HFFc6 (cell line): ENCODE data around the gene ZNF574. TPM values are rescaled to one million over a fixed set of nuclear protein-coding genes. Genes with fewer than 3 reads are reported as not detected.

ENCODE experiments used
- DNase-seq: peaks from one replicate; pipeline ENCODE4 v3.0.0-alpha.2; 2018
- H3K27ac Mint-ChIP-seq: 2 replicates; pipeline ENCODE4 v1.8.0; 2020; ENCODE audit warnings: mild to moderate bottlenecking, mixed read lengths
- H3K27me3 Mint-ChIP-seq: 2 replicates; pipeline ENCODE4 v1.8.0; 2021; ENCODE audit warnings: mild to moderate bottlenecking, moderate library complexity, mixed read lengths; ENCODE audit not compliant: insufficient read depth
- H3K36me3 Mint-ChIP-seq: 2 replicates; pipeline ENCODE4 v1.8.0; 2021; ENCODE audit warnings: low read depth, mixed read lengths
- H3K4me1 Mint-ChIP-seq: 2 replicates; pipeline ENCODE4 v1.8.0; 2020; ENCODE audit warnings: low read depth, mixed read lengths
- H3K4me3 Mint-ChIP-seq: 2 replicates; pipeline ENCODE4 v1.8.0; 2020; ENCODE audit warnings: mild to moderate bottlenecking, moderate library complexity, mixed read lengths
- H3K9me3 Mint-ChIP-seq: 2 replicates; pipeline ENCODE4 v1.8.0; 2020; ENCODE audit warnings: mild to moderate bottlenecking, mixed read lengths
- CTCF ChIP-seq: fragments of 200-600 bp; sonication (generic); IDR thresholded peaks from 2 replicates; pipeline ENCODE4 v1.5.0; 2021; ENCODE audit warnings: antibody characterized with exemption, mild to moderate bottlenecking
- total RNA-seq, 6 experiments: library from RNA; stranded (reverse); fragmentation: NEBNext Ultra II Directional; extraction: Animal tissue kit (Norgen Biotek cat#: 25700); gene quantifications; 2 replicates in 1 of 6; 3 replicates in 5 of 6; pipeline ENCODE4 v1.2.3, GENCODE V29; 2021

ZNF574 gene
- total RNA-seq, 6 experiments from 2014 or later: 14.0 to 16.5 (median 15.1) TPM

GRCh38 chr19:42125536-42125935 is 49.6 kb downstream of the ZNF574 start:
- H3K4me3 Mint-ChIP-seq: no peak overlapping the region
- H3K27ac Mint-ChIP-seq: no peak overlapping the region
- peaks cover 2% of the 10 kb centered on the region; the same call in 1 of the 2 replicates for H3K27me3 Mint-ChIP-seq
- H3K4me1 Mint-ChIP-seq: peaks cover 71% of the 10 kb centered on the region
- peaks cover 5% of the 10 kb centered on the region; the same call in 1 of the 2 replicates for H3K36me3 Mint-ChIP-seq
- no peaks in the 10 kb centered on the region for H3K9me3 Mint-ChIP-seq
- DNase-seq: no peak
- TF ChIP-seq CTCF: no peak

GRCh38 chr19:42126574-42126973 is 50.6 kb downstream of the ZNF574 start:
- Mint-ChIP-seq H3K4me3 (no peak overlapping the region), H3K27ac (peak overlapping the region; percentile 63; the same call in 1 of the 2 replicates), H3K36me3 (peaks cover 5% of the 10 kb centered on the region; the same call in 1 of the 2 replicates), H3K27me3 (peaks cover 2% of the 10 kb centered on the region; the same call in 1 of the 2 replicates), H3K4me1 (peaks cover 70% of the 10 kb centered on the region), H3K9me3 (no peaks in the 10 kb centered on the region)
- no peak for TF ChIP-seq CTCF
- no peak for DNase-seq

- no peak for TF ChIP-seq CTCF
- peak; percentile 19 for DNase-seq
- Mint-ChIP-seq H3K9me3 (no peaks in the 10 kb centered on the region), H3K36me3 (peaks cover 2% of the 10 kb centered on the region; the same call in 1 of the 2 replicates), H3K27ac (peak overlapping the region; percentile 62), H3K27me3 (peaks cover 2% of the 10 kb centered on the region; the same call in 1 of the 2 replicates), H3K4me3 (peak overlapping the region; percentile 37), H3K4me1 (peaks cover 65% of the 10 kb centered on the region)
Observed at GRCh38 chr19:42129399-42130253, 53.7 kb downstream of the ZNF574 start.

GRCh38 chr19:42130254-42130573 is 54.2 kb downstream of the ZNF574 start:
- peaks cover 2% of the 10 kb centered on the region; the same call in 1 of the 2 replicates for H3K27me3 Mint-ChIP-seq
- peak overlapping the region; percentile 10 for H3K27ac Mint-ChIP-seq
- H3K9me3 Mint-ChIP-seq: no peaks in the 10 kb centered on the region
- H3K4me1 Mint-ChIP-seq: peaks cover 65% of the 10 kb centered on the region
- peak overlapping the region; percentile 44 for H3K4me3 Mint-ChIP-seq
- no peaks in the 10 kb centered on the region for H3K36me3 Mint-ChIP-seq
- TF ChIP-seq CTCF: no peak
- no peak for DNase-seq

Other genes starting within 250 kb of the ZNF574 start
- not detected for gene LYPD4, start 231.5 kb upstream of the ZNF574 start, total RNA-seq
- gene DMRTC2, start 231.1 kb upstream of the ZNF574 start, total RNA-seq: not detected
- gene RPS19, start 215.9 kb upstream of the ZNF574 start, total RNA-seq: 1,000 to 10,000 TPM; 2,312 to 2,495 (median 2,438) TPM
- under 1 TPM in 4 of 6 experiments, not detected in 2; 0.23 to 0.62 (median 0.35) TPM for gene CD79A, start 198.9 kb upstream of the ZNF574 start, total RNA-seq
- gene ARHGEF1, start 193.0 kb upstream of the ZNF574 start, total RNA-seq: 10 to 100 TPM; 63.8 to 73.3 (median 68.2) TPM
- gene ERFL, start 147.7 kb upstream of the ZNF574 start, total RNA-seq: under 1 TPM in 4 of 6 experiments, not detected in 2; 0.09 to 0.17 (median 0.12) TPM
- 100 to 1,000 TPM; 245 to 349 (median 258) TPM for gene RABAC1, start 116.8 kb upstream of the ZNF574 start, total RNA-seq
- under 1 TPM in 4 of 6 experiments, not detected in 2; 0.10 to 0.66 (median 0.33) TPM for gene ATP1A3, start 81.9 kb upstream of the ZNF574 start, total RNA-seq
- gene GRIK5, start 6.0 kb upstream of the ZNF574 start, total RNA-seq: under 1 TPM in 5 of 6 experiments, not detected in 1; 0.07 to 0.19 (median 0.13) TPM
- gene POU2F2, start 56.3 kb downstream of the ZNF574 start, total RNA-seq: 10 to 100 TPM in 1 of 6 experiments, 1 to 10 TPM in 5; 6.4 to 11.0 (median 7.8) TPM
- gene DEDD2, start 141.5 kb downstream of the ZNF574 start, total RNA-seq: 10 to 100 TPM; 19.2 to 24.9 (median 20.2) TPM
- 10 to 100 TPM; 14.0 to 18.2 (median 16.1) TPM for gene ZNF526, start 144.1 kb downstream of the ZNF574 start, total RNA-seq
- gene GSK3A, start 166.4 kb downstream of the ZNF574 start, total RNA-seq: 10 to 100 TPM; 36.3 to 45.5 (median 43.1) TPM
- gene ERF, start 179.0 kb downstream of the ZNF574 start, total RNA-seq: 10 to 100 TPM; 74.7 to 87.8 (median 78.8) TPM
- 10 to 100 TPM; 67.6 to 75.4 (median 73.7) TPM for gene CIC, start 193.1 kb downstream of the ZNF574 start, total RNA-seq
- 1 to 10 TPM in 1 of 6 experiments, under 1 TPM in 5; 0.67 to 2.0 (median 0.86) TPM for gene PRR19, start 226.0 kb downstream of the ZNF574 start, total RNA-seq
- 10 to 100 TPM; 32.3 to 43.5 (median 40.7) TPM for gene PAFAH1B3, start 226.5 kb downstream of the ZNF574 start, total RNA-seq
- under 1 TPM; 0.12 to 0.47 (median 0.34) TPM for gene TMEM145, start 237.1 kb downstream of the ZNF574 start, total RNA-seq
- 10 to 100 TPM; 17.7 to 23.6 (median 18.8) TPM for gene MEGF8, start 249.5 kb downstream of the ZNF574 start, total RNA-seq